ENCODE results near the gene KBTBD8.
A peak's percentile ranks its signal among the peaks of the same experiment; 100 is the strongest.

Gene KBTBD8

GRCh38 chr3:66996696-66997095, 1.4 kb upstream of the KBTBD8 start:
- Histone ChIP-seq H3K4me1 (ENCODE audit: low read depth, poor library complexity, severe bottlenecking) (peaks cover 10% of the 10 kb centered on the region), H3K36me3 (ENCODE audit: insufficient read depth) (no peaks in the 10 kb centered on the region), H4K20me1 (ENCODE audit: insufficient read depth) (no peaks in the 10 kb centered on the region), H3K9ac (no peak overlapping the region), H3K27ac (no peak overlapping the region), H2AFZ (ENCODE audit: low read depth) (no peak overlapping the region), H3K4me3 (IDR thresholded peaks at IDR 0.05; ENCODE audit: insufficient read depth, low read depth, low read length) (no peak overlapping the region), H3K4me2 (no peak overlapping the region), H3K27me3 (ENCODE audit: insufficient read depth, low read depth) (no peaks in the 10 kb centered on the region), H3K79me2 (ENCODE audit: insufficient read depth, low read depth) (no peaks in the 10 kb centered on the region)
- TF ChIP-seq CTCF (conservative IDR thresholded peaks at IDR 0.05; ENCODE audit: low read depth, low read length) = no peak

GRCh38 chr3:66997560-66998112, 471 bp upstream of the KBTBD8 start:
- H2AFZ ChIP-seq (ENCODE audit: low read depth) = peak overlapping the region; percentile 98
- peaks cover 10% of the 10 kb centered on the region for H3K4me1 ChIP-seq (ENCODE audit: low read depth, poor library complexity, severe bottlenecking)
- no peaks in the 10 kb centered on the region for H3K79me2 ChIP-seq (ENCODE audit: insufficient read depth, low read depth)
- no peaks in the 10 kb centered on the region for H4K20me1 ChIP-seq (ENCODE audit: insufficient read depth)
- no peaks in the 10 kb centered on the region for H3K27me3 ChIP-seq (ENCODE audit: insufficient read depth, low read depth)
- H3K4me2 ChIP-seq = peak overlapping the region; percentile 82
- H3K27ac ChIP-seq = no peak overlapping the region
- H3K36me3 ChIP-seq (ENCODE audit: insufficient read depth) = no peaks in the 10 kb centered on the region
- H3K9ac ChIP-seq = no peak overlapping the region; the same call in 1 of the 2 replicates
- H3K4me3 ChIP-seq (IDR thresholded peaks at IDR 0.05; ENCODE audit: insufficient read depth, low read depth, low read length) = peak overlapping the region; percentile 18
- no peak for TF ChIP-seq CTCF (conservative IDR thresholded peaks at IDR 0.05; ENCODE audit: low read depth, low read length)

GRCh38 chr3:66998904-66999235, 763 bp downstream of the KBTBD8 start:
- peak overlapping the region; percentile 78 for H3K4me2 ChIP-seq
- peaks cover 10% of the 10 kb centered on the region for H3K4me1 ChIP-seq (ENCODE audit: low read depth, poor library complexity, severe bottlenecking)
- H3K36me3 ChIP-seq (ENCODE audit: insufficient read depth) = no peaks in the 10 kb centered on the region
- no peak for TF ChIP-seq CTCF (conservative IDR thresholded peaks at IDR 0.05; ENCODE audit: low read depth, low read length)
- no peak overlapping the region for H3K4me3 ChIP-seq (IDR thresholded peaks at IDR 0.05; ENCODE audit: insufficient read depth, low read depth, low read length)
- H3K79me2 ChIP-seq (ENCODE audit: insufficient read depth, low read depth) = no peaks in the 10 kb centered on the region
- peak overlapping the region; percentile 4; the same call in 1 of the 2 replicates for H3K9ac ChIP-seq
- H2AFZ ChIP-seq (ENCODE audit: low read depth) = peak overlapping the region; percentile 52
- no peak overlapping the region for H3K27ac ChIP-seq
- no peaks in the 10 kb centered on the region for H4K20me1 ChIP-seq (ENCODE audit: insufficient read depth)
- no peaks in the 10 kb centered on the region for H3K27me3 ChIP-seq (ENCODE audit: insufficient read depth, low read depth)

- Histone ChIP-seq H4K20me1 (ENCODE audit: insufficient read depth) (no peaks in the 10 kb centered on the region), H3K79me2 (ENCODE audit: insufficient read depth, low read depth) (no peaks in the 10 kb centered on the region), H3K36me3 (ENCODE audit: insufficient read depth) (no peaks in the 10 kb centered on the region), H3K4me1 (ENCODE audit: low read depth, poor library complexity, severe bottlenecking) (peaks cover 10% of the 10 kb centered on the region), H3K4me2 (no peak overlapping the region), H3K9ac (no peak overlapping the region), H3K27me3 (ENCODE audit: insufficient read depth, low read depth) (no peaks in the 10 kb centered on the region), H3K27ac (no peak overlapping the region), H3K4me3 (IDR thresholded peaks at IDR 0.05; ENCODE audit: insufficient read depth, low read depth, low read length) (no peak overlapping the region), H2AFZ (ENCODE audit: low read depth) (no peak overlapping the region)
- TF ChIP-seq CTCF (conservative IDR thresholded peaks at IDR 0.05; ENCODE audit: low read depth, low read length) = no peak
These were observed 1.9 kb downstream of the KBTBD8 start for GRCh38 chr3:67000009-67000408.
